Liver (tissue), 9 donors: ENCODE data around the gene LCTL. TPM values are rescaled to one million over a fixed set of nuclear protein-coding genes. Genes with fewer than 3 reads are reported as not detected.

Experiments used
- DNase-seq: peaks from one replicate; pipeline ENCODE4 v3.0.0-alpha.2; 2017; ENCODE audit warnings: low spot score
- H3K27ac ChIP-seq, 2 donors: one replicate each; pipeline ENCODE4 v1.7.0; 2013; ENCODE audit warnings: inconsistent platforms in 2 of 2, low read length in 2 of 2, control low read depth in 1 of 2, low read depth in 1 of 2, mild to moderate bottlenecking in 1 of 2
- H3K27me3 ChIP-seq, 4 donors: one replicate each; pipeline versions ENCODE4 v1.6.1 to v1.7.0; 2013; ENCODE audit warnings: low read length in 3 of 4, inconsistent platforms in 1 of 4, mild to moderate bottlenecking in 1 of 4, moderate library complexity in 1 of 4; ENCODE audit not compliant: control insufficient read depth in 4 of 4, insufficient read depth in 4 of 4
- H3K36me3 ChIP-seq, 4 donors: one replicate each; pipeline versions ENCODE4 v1.6.1 to v1.7.0; 2013; ENCODE audit warnings: low read length in 3 of 4, mild to moderate bottlenecking in 3 of 4, low read depth in 1 of 4, moderate library complexity in 1 of 4; ENCODE audit not compliant: control insufficient read depth in 4 of 4, insufficient read depth in 3 of 4
- H3K4me1 ChIP-seq, 4 donors: one replicate each; pipeline versions ENCODE4 v1.6.1 to v1.7.0; 2013; ENCODE audit warnings: low read length in 3 of 4, mild to moderate bottlenecking in 3 of 4, moderate library complexity in 1 of 4; ENCODE audit not compliant: control insufficient read depth in 4 of 4, insufficient read depth in 4 of 4
- H3K4me3 ChIP-seq, 3 donors: one replicate each; pipeline versions ENCODE4 v1.6.1 to v1.7.0; 2013; ENCODE audit warnings: low read length in 3 of 3, control low read depth in 1 of 3, low read depth in 1 of 3, mild to moderate bottlenecking in 1 of 3
- H3K9ac ChIP-seq, 2 donors: one replicate each; pipeline ENCODE4 v1.7.0; 2013; ENCODE audit warnings: low read length in 2 of 2, mild to moderate bottlenecking in 2 of 2, moderate library complexity in 2 of 2, control low read depth in 1 of 2, low read depth in 1 of 2
- H3K9me3 ChIP-seq, 4 donors: one replicate each; pipeline versions ENCODE4 v1.6.1 to v1.7.0; 2013; ENCODE audit warnings: low read length in 3 of 4; ENCODE audit not compliant: control insufficient read depth in 4 of 4
- ATF3 ChIP-seq: IDR thresholded peaks from 2 replicates; pipeline ENCODE4 v1.6.1; 2016; ENCODE audit warnings: antibody characterized with exemption
- CTCF ChIP-seq: fragments of 150-350 bp; IDR thresholded peaks from 2 replicates; pipeline ENCODE4 v1.5.1; 2017; ENCODE audit warnings: improper control_type of control experiment, low read depth, low read length; ENCODE audit not compliant: missing input control
- EGR1 ChIP-seq, 2 donors: IDR thresholded peaks; 2 replicates each; pipeline ENCODE4 v1.6.1; 2016 to 2018; ENCODE audit warnings: antibody characterized with exemption in 2 of 2, low read depth in 2 of 2
- FOXA1 ChIP-seq: IDR thresholded peaks from 2 replicates; pipeline ENCODE4 v1.6.1; 2016; ENCODE audit warnings: antibody characterized with exemption
- FOXA2 ChIP-seq: IDR thresholded peaks from 2 replicates; pipeline ENCODE4 v1.6.1; 2016; ENCODE audit warnings: antibody characterized with exemption
- GABPA ChIP-seq, 2 donors: IDR thresholded peaks in 1 of 2; conservative IDR thresholded peaks in 1 of 2; 2 replicates each; pipeline ENCODE4 v1.6.1; 2016; ENCODE audit warnings: antibody characterized with exemption in 2 of 2, mild to moderate bottlenecking in 1 of 2, moderate library complexity in 1 of 2
- HNF4A ChIP-seq, 2 donors: conservative IDR thresholded peaks; 2 replicates each; pipeline ENCODE4 v1.6.1; 2016; ENCODE audit warnings: antibody characterized with exemption in 2 of 2, mild to moderate bottlenecking in 2 of 2
- HNF4G ChIP-seq: IDR thresholded peaks from 2 replicates; pipeline ENCODE4 v1.6.1; 2016; ENCODE audit warnings: antibody characterized with exemption
- JUND ChIP-seq, 2 donors: IDR thresholded peaks; 2 replicates each; pipeline ENCODE4 v1.6.1; 2016; ENCODE audit warnings: antibody characterized with exemption in 2 of 2
- MAX ChIP-seq: IDR thresholded peaks from 2 replicates; pipeline ENCODE4 v1.6.1; 2016; ENCODE audit warnings: antibody characterized with exemption
- NR2F2 ChIP-seq: IDR thresholded peaks from 2 replicates; pipeline ENCODE4 v1.6.1; 2016; ENCODE audit warnings: antibody characterized with exemption
- RAD21 ChIP-seq, 2 donors: IDR thresholded peaks; 2 replicates each; pipeline ENCODE4 v1.6.1; 2016; ENCODE audit warnings: antibody characterized with exemption in 2 of 2, mild to moderate bottlenecking in 2 of 2
- REST ChIP-seq: IDR thresholded peaks from 2 replicates; pipeline ENCODE4 v1.6.1; 2016; ENCODE audit warnings: antibody characterized with exemption, mild to moderate bottlenecking
- RXRA ChIP-seq, 2 donors: IDR thresholded peaks; 2 replicates each; pipeline ENCODE4 v1.6.1; 2017 to 2018; ENCODE audit warnings: antibody characterized with exemption in 2 of 2, mild to moderate bottlenecking in 1 of 2
- SP1 ChIP-seq: IDR thresholded peaks from 2 replicates; pipeline ENCODE4 v1.6.1; 2018; ENCODE audit warnings: antibody characterized with exemption, mild to moderate bottlenecking
- TAF1 ChIP-seq: conservative IDR thresholded peaks from 2 replicates; pipeline ENCODE4 v1.6.1; 2016; ENCODE audit warnings: antibody characterized with exemption, mild to moderate bottlenecking
- YY1 ChIP-seq: IDR thresholded peaks from 2 replicates; pipeline ENCODE4 v1.6.1; 2016; ENCODE audit warnings: antibody characterized with exemption, mild to moderate bottlenecking
- ZBTB33 ChIP-seq: IDR thresholded peaks from 2 replicates; pipeline ENCODE4 v1.6.1; 2016; ENCODE audit warnings: antibody characterized with exemption
- WGBS: extraction: QIAGEN DNeasy Blood & Tissue Kit; methylation state at CpG from one replicate; pipeline ENCODE4 v1.1.7; 2013; 5-methylcytosine and 5-hydroxymethylcytosine counted together
- polyA plus RNA-seq, 2 donors: library from polyadenylated mRNA; stranded (reverse) in 1 of 2; unstranded in 1 of 2; fragments of 200-250 nt in 1 of 2; fragments of >200 nt in 1 of 2; fragmentation: Nextera tagmentation in 1 of 2; extraction: Ambion mirVana in 1 of 2; gene quantifications; one replicate each; pipeline versions ENCODE4 v1.2.1 to v1.2.3, GENCODE V29; 2013 to 2015
- total RNA-seq, 2 donors: library from RNA; depleted of rRNA; stranded (reverse); fragments of >200 nt; gene quantifications; one replicate each; pipeline ENCODE4 v1.2.3, GENCODE V29; 2014
- donor health status: healthy.
- donor health status: healthy.
- donor health status: healthy.
- donor health status: healthy.
- donor health status: healthy.

Gene LCTL
- total and polyA plus RNA-seq, 4 donors = 0.13 TPM; not detected in 3

GRCh38 chr15:66578286-66578875 is 12.6 kb upstream of the LCTL start:
- 72% methylated on average over 10 of the region's 10 CpGs for WGBS
- Histone ChIP-seq H3K9ac (no peak overlapping the region), H3K27ac (no peak overlapping the region), H3K36me3 (no peaks in the 10 kb centered on the region), H3K9me3 (no peaks in the 10 kb centered on the region), H3K4me1 (peaks cover 0 to 6% (median 0%) of the 10 kb centered on the region in 4 donors), H3K27me3 (no peaks in the 10 kb centered on the region), H3K4me3 (no peak overlapping the region)
- TF ChIP-seq ATF3 (no peak), EGR1 (IDR thresholded peaks at IDR 0.05; ENCODE audit: low read depth in 2 of 2) (no peak), NR2F2 (no peak), HNF4A (conservative IDR thresholded peaks at IDR 0.05) (no peak), FOXA1 (no peak), ZBTB33 (no peak), SP1 (no peak), TAF1 (no peak), RAD21 (IDR thresholded peaks at IDR 0.05) (no peak)
- DNase-seq = no peak

GRCh38 chr15:66574596-66574950 is 8.8 kb upstream of the LCTL start:
- H3K27me3 ChIP-seq = no peaks in the 10 kb centered on the region
- H3K36me3 ChIP-seq = no peaks in the 10 kb centered on the region
- H3K27ac ChIP-seq = no peak overlapping the region
- TF ChIP-seq HNF4G = no peak
- no peak for TF ChIP-seq SP1
- TF ChIP-seq JUND (IDR thresholded peaks at IDR 0.05) = no peak
- no peak for TF ChIP-seq FOXA2
- no peak for TF ChIP-seq ATF3
- 94% methylated on average over 2 of the region's 2 CpGs for WGBS
- no peak for DNase-seq
- H3K4me1 ChIP-seq = no peaks in the 10 kb centered on the region
- H3K9ac ChIP-seq = no peak overlapping the region
- H3K9me3 ChIP-seq = no peaks in the 10 kb centered on the region
- H3K4me3 ChIP-seq = no peak overlapping the region

- Histone ChIP-seq H3K9ac (no peak overlapping the region), H3K4me3 (no peak overlapping the region), H3K36me3 (no peaks in the 10 kb centered on the region), H3K27me3 (no peaks in the 10 kb centered on the region), H3K4me1 (no peaks in the 10 kb centered on the region), H3K9me3 (no peaks in the 10 kb centered on the region), H3K27ac (no peak overlapping the region)
- WGBS = 86% methylated on average over 10 of the region's 10 CpGs
- DNase-seq = no peak
- TF ChIP-seq FOXA1 (no peak), HNF4A (conservative IDR thresholded peaks at IDR 0.05) (no peak), MAX (no peak), GABPA (IDR thresholded peaks at IDR 0.05 in 1 of 2, conservative IDR thresholded peaks at IDR 0.05 in 1 of 2) (no peak), NR2F2 (no peak), TAF1 (no peak), REST (no peak), FOXA2 (no peak), SP1 (no peak), CTCF (no peak), HNF4G (no peak), RXRA (IDR thresholded peaks at IDR 0.05) (no peak), YY1 (no peak), EGR1 (IDR thresholded peaks at IDR 0.05; ENCODE audit: low read depth in 2 of 2) (no peak)
Observed at GRCh38 chr15:66573719-66574595, 8.2 kb upstream of the LCTL start.
